ENCODE measurements around the gene CP. TPM values are rescaled to one million over a fixed set of nuclear protein-coding genes. Genes with fewer than 3 reads are reported as not detected.
"Not testable (repeated sequence)": the region's sequence is repeated elsewhere in the genome, so short reads cannot be mapped to it uniquely, and the experiment has no call there.

CP gene
- total and polyA plus RNA-seq, 3 experiments from 2014 or later = not detected

DNA sequence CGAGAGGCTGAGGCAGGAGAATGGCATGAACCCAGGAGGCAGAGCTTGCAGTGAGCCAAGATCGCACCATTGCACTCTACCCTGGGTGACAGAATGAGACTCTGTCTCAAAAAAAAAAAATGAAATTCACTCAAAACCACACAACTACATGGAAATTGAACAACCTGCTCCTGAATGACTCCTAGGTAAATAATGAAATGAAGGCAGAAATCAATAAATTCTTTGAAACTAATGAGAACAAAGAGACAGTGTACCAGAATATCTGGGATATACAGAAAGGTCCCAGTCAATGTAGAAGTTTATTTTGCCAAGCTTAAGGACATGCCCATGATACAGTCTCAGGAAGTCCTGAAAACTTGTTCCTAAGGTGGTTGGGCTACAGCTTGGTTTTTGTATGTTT is 16.6 kb upstream of the CP start:
- H3K4me1 Mint-ChIP-seq; H3K27me3 Mint-ChIP-seq; POLR2A ChIA-PET; DNase-seq; CTCF ChIA-PET; H3K27ac Mint-ChIP-seq; H3K36me3 Mint-ChIP-seq; H3K4me1 ChIP-seq (ENCODE audit: insufficient read depth, low read length); H3K9me3 ChIP-seq (ENCODE audit: low read length); H3K27ac ChIP-seq (ENCODE audit: low read depth, low read length); H3K27me3 ChIP-seq (ENCODE audit: insufficient read depth, low read length, poor library complexity, severe bottlenecking); H3K4me3 Mint-ChIP-seq; H3K36me3 ChIP-seq (ENCODE audit: insufficient read depth, low read length); H3K4me3 ChIP-seq (ENCODE audit: low read length); H3K9me3 Mint-ChIP-seq: not testable (repeated sequence)

DNA sequence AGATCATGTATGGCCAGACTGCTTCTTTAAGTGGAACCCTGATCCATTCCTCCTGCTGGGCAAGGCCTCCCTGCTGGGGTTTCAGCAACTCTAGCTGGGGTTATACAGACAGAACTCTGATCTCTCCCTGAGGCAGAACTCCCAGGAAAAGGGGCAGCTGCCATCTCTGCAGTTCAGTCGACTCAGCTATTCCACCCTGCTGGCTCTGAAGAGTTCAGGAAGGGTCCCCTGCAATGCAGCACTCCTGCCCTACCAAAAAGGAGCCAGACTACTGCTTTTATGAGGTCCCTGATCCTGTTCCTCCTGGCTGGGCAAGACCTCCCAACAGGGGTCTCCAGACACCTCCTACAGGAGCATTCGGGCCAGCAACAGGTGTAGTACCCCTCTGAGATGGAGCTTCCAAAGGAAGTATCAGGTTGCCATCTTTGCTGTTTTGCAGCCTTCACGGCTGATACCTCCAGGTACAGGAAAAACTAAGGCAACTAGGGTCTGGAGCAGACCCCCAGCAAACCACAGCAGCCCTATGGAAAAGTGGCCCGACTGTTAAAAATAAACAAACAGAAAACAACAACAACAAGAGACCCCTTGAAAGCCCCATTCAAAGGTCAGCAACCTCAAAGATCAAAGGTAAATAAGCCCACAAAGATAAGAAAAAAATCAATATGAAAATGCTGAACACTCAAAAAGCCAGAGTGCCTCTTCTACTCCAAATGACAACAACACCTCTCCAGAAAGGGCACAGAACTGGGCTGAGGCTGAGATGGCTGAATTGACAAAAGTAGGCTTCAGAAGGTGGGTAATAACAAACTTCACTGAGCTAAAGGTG is 14.2 kb upstream of the CP start:
- H3K9me3 Mint-ChIP-seq = no peaks in the 10 kb centered on the region

DNA sequence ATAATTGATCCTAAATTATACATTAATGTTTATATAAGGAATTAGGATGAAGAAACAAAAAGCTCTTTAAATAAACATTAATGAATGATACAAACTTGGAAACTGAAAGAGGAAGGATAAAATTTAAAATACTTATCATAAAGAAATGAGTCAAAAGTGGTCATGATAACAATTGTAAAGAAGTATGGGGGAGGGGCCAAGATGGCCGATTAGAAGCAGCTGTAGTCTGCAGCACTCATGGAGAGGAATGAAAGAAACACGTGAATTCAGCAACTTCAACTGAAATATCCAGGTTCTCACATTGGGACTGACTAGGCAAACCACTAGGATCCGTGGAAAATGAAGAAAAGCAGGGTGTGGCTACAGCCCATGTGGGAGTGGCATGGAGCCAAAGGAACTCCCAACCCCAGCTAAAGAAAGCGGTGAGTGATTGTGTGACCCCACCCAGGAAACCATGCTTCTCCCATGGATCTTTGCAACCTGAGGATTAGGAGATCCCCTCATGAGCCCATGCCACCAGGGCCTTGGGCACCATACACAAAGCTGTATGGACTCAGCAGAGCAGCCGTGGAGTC is 13.1 kb upstream of the CP start:
- Histone ChIP-seq H3K9me3 (ENCODE audit: low read length) (no peaks in the 10 kb centered on the region), H3K36me3 (ENCODE audit: insufficient read depth, low read length) (no peaks in the 10 kb centered on the region), H3K27me3 (ENCODE audit: insufficient read depth, low read length, poor library complexity, severe bottlenecking) (no peaks in the 10 kb centered on the region), H3K27ac (ENCODE audit: low read depth, low read length) (no peak overlapping the region), H3K4me3 (ENCODE audit: low read length) (no peak overlapping the region), H3K4me1 (ENCODE audit: insufficient read depth, low read length) (no peaks in the 10 kb centered on the region)
- Mint-ChIP-seq H3K4me1 (no peaks in the 10 kb centered on the region), H3K4me3 (no peak overlapping the region), H3K27ac (no peak overlapping the region), H3K36me3 (no peaks in the 10 kb centered on the region), H3K9me3 (no peaks in the 10 kb centered on the region), H3K27me3 (peaks cover 7 to 10% of the 10 kb centered on the region in 2 donors)
- CTCF ChIA-PET = no interaction called here
- DNase-seq = no peak
- POLR2A ChIA-PET = no interaction called here

More for the DNA sequence above, 14.2 kb upstream of the CP start:
- Histone ChIP-seq H3K27me3 (ENCODE audit: insufficient read depth, low read length, poor library complexity, severe bottlenecking) (no peaks in the 10 kb centered on the region), H3K27ac (ENCODE audit: low read depth, low read length) (no peak overlapping the region), H3K9me3 (ENCODE audit: low read length) (no peaks in the 10 kb centered on the region), H3K4me3 (ENCODE audit: low read length) (no peak overlapping the region), H3K4me1 (ENCODE audit: insufficient read depth, low read length) (no peaks in the 10 kb centered on the region), H3K36me3 (ENCODE audit: insufficient read depth, low read length) (no peaks in the 10 kb centered on the region)
- H3K4me3 Mint-ChIP-seq = no peak overlapping the region
- H3K27me3 Mint-ChIP-seq = peaks cover 4 to 10% of the 10 kb centered on the region in 2 donors
- ChIA-PET POLR2A (no interaction called here), CTCF (interaction anchor here (0.9 kb wide), 1 partner anchor 8 kb away, joined by 3 read pairs; no protein-coding TSS in a partner anchor)
- DNase-seq = no peak
- no peaks in the 10 kb centered on the region for H3K36me3 Mint-ChIP-seq
- H3K27ac Mint-ChIP-seq = no peak overlapping the region
- H3K4me1 Mint-ChIP-seq = no peaks in the 10 kb centered on the region

DNA sequence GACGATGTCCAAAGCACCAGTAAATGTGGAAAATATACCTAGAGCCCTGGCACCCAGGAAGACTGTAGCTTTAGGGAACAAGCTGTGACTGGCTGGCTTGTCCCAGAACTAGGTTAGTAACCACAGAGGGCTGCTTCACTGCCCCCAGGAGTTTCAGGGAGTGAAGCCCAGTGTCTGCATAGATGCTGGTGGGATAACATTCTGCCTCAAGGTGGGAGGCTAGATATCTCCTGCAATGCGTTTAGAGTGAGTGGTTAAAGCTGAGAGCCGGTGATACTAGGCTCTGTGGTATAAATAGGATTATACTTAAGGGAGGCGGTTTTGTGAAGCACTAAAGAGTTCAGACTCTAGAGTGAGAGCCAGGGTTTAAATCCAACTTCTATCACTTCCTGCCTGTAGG is 11.7 kb upstream of the CP start:
- no peaks in the 10 kb centered on the region for H3K36me3 Mint-ChIP-seq
- DNase-seq = no peak
- H3K9me3 Mint-ChIP-seq = no peaks in the 10 kb centered on the region
- POLR2A ChIA-PET = no interaction called here
- CTCF ChIA-PET = no interaction called here
- H3K27me3 ChIP-seq (ENCODE audit: insufficient read depth, low read length, poor library complexity, severe bottlenecking) = no peaks in the 10 kb centered on the region
- no peak overlapping the region for H3K4me3 Mint-ChIP-seq
- no peak overlapping the region for H3K4me3 ChIP-seq (ENCODE audit: low read length)
- H3K27ac ChIP-seq (ENCODE audit: low read depth, low read length) = no peak overlapping the region
- H3K4me1 ChIP-seq (ENCODE audit: insufficient read depth, low read length) = no peaks in the 10 kb centered on the region
- H3K27ac Mint-ChIP-seq = no peak overlapping the region
- no peaks in the 10 kb centered on the region for H3K4me1 Mint-ChIP-seq
- no peaks in the 10 kb centered on the region for H3K9me3 ChIP-seq (ENCODE audit: low read length)
- no peaks in the 10 kb centered on the region for H3K36me3 ChIP-seq (ENCODE audit: insufficient read depth, low read length)
- peaks cover 7 to 10% of the 10 kb centered on the region in 2 donors for H3K27me3 Mint-ChIP-seq

DNA sequence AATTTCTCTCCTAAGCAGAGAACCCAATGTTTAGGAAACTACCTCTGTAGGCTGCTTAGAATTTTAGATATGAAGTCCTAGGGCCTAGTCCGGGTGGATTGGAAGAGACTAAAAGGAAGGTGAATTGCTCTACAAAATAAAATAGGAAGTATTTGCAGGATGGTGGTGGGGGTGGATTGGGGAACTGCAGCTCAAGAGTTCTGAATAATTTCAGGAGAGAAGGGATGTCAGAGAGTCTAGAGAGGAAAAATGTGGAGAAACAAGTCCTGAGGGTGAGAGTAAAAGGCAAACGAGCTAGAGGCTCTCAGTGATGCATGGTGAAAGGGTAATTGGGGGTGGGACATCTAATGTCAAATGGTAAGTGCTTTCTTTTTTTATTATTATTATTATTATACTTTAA is 10.2 kb upstream of the CP start:
- no peak overlapping the region for H3K4me3 Mint-ChIP-seq
- no peak for DNase-seq
- no peaks in the 10 kb centered on the region for H3K9me3 Mint-ChIP-seq
- no peaks in the 10 kb centered on the region for H3K36me3 Mint-ChIP-seq
- Histone ChIP-seq H3K27ac (ENCODE audit: low read depth, low read length) (no peak overlapping the region), H3K27me3 (ENCODE audit: insufficient read depth, low read length, poor library complexity, severe bottlenecking) (no peaks in the 10 kb centered on the region), H3K4me3 (ENCODE audit: low read length) (no peak overlapping the region), H3K9me3 (ENCODE audit: low read length) (no peaks in the 10 kb centered on the region), H3K36me3 (ENCODE audit: insufficient read depth, low read length) (no peaks in the 10 kb centered on the region), H3K4me1 (ENCODE audit: insufficient read depth, low read length) (no peaks in the 10 kb centered on the region)
- POLR2A ChIA-PET = no interaction called here
- no peak overlapping the region for H3K27ac Mint-ChIP-seq
- H3K27me3 Mint-ChIP-seq = peaks cover 6 to 7% of the 10 kb centered on the region in 2 donors
- no peaks in the 10 kb centered on the region for H3K4me1 Mint-ChIP-seq
- CTCF ChIA-PET = interaction anchor here (1.3 kb wide), 1 partner anchor 11 kb away, joined by 5 read pairs; no protein-coding TSS in a partner anchor

DNA sequence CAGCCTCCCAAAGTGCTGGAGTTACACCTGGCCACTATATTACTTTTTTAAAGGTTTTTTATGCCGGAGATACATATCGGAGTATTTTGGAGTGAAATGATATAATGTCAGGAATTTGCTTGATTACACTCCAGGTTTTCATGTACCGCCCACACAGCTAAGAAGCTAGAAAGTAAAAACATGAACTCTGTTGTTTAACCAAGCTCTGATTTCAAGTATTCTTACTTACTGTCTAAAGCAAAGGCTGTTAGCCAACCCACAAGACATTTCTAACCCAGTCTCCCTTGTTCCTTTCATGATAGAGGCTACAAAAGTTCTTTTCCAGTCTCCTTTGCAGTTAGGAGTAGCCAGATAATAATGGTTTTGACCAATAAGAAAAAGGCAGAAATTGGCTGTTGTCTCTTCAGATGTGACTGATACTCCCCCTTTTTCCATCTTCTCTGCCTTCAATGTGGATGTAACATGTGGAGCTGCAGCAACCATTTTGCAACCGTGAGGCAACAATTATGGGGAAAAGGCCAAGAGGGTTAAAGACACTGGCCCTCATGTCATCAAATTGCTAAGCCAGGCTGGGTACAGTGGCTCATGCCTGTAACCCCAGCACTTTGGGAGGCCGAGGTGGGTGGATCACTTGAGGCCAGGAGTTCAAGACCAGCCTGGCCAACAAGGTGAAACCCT is 6.1 kb upstream of the CP start:
- Histone ChIP-seq H3K9me3 (ENCODE audit: low read length) (no peaks in the 10 kb centered on the region), H3K27me3 (ENCODE audit: insufficient read depth, low read length, poor library complexity, severe bottlenecking) (no peaks in the 10 kb centered on the region), H3K27ac (ENCODE audit: low read depth, low read length) (no peak overlapping the region), H3K36me3 (ENCODE audit: insufficient read depth, low read length) (no peaks in the 10 kb centered on the region), H3K4me1 (ENCODE audit: insufficient read depth, low read length) (peaks cover 13% of the 10 kb centered on the region), H3K4me3 (ENCODE audit: low read length) (no peak overlapping the region)
- Mint-ChIP-seq H3K4me3 (no peak overlapping the region), H3K27ac (no peak overlapping the region), H3K4me1 (peaks cover 15 to 27% (median 20%) of the 10 kb centered on the region in 3 donors), H3K36me3 (peaks cover 0 to 1% (median 0%) of the 10 kb centered on the region in 3 donors), H3K9me3 (no peaks in the 10 kb centered on the region), H3K27me3 (peaks cover 2 to 3% of the 10 kb centered on the region in 2 donors)
- DNase-seq = no peak
- ChIA-PET POLR2A (no interaction called here), CTCF (interaction anchor here (1.3 to 2.1 kb wide), 2 partner anchors 8 to 107 kb away, joined by 3 to 6 read pairs; no protein-coding TSS in a partner anchor)

DNA sequence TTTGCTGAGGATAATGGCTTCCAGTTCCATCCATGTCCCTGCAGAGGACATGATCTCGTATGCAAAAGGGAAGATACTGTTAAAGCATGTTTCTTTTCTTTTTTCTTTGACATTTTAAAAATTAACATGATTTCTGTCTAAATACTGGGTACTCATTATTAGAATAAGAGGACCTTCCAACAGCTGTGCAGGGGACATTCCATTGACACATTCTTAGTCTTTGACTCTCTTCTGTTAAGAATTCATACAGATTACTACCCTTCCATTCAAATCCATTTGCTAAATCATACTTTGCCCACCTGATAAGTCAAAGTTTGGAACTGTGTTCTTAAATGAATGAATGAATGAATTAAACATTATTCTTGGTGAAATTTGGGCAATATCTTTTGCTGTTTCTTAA is 5.1 kb upstream of the CP start:
- no peaks in the 10 kb centered on the region for H3K27me3 ChIP-seq (ENCODE audit: insufficient read depth, low read length, poor library complexity, severe bottlenecking)
- H3K9me3 ChIP-seq (ENCODE audit: low read length) = no peaks in the 10 kb centered on the region
- Mint-ChIP-seq H3K4me3 (no peak overlapping the region), H3K4me1 (peaks cover 15 to 27% (median 20%) of the 10 kb centered on the region in 3 donors), H3K27ac (no peak overlapping the region), H3K9me3 (no peaks in the 10 kb centered on the region), H3K36me3 (peaks cover 0 to 1% (median 0%) of the 10 kb centered on the region in 3 donors), H3K27me3 (peaks cover 1 to 3% of the 10 kb centered on the region in 2 donors)
- H3K4me3 ChIP-seq (ENCODE audit: low read length) = no peak overlapping the region
- H3K36me3 ChIP-seq (ENCODE audit: insufficient read depth, low read length) = no peaks in the 10 kb centered on the region
- ChIA-PET POLR2A (no interaction called here), CTCF (interaction anchor here (1.3 kb wide), 1 partner anchor 9 kb away, joined by 3 read pairs; no protein-coding TSS in a partner anchor)
- no peak overlapping the region for H3K27ac ChIP-seq (ENCODE audit: low read depth, low read length)
- H3K4me1 ChIP-seq (ENCODE audit: insufficient read depth, low read length) = peaks cover 13% of the 10 kb centered on the region
- no peak for DNase-seq

Measured in CD8-positive, alpha-beta memory T cell (primary cell).